Measurements from ENCODE around the gene EFCAB8.
A peak's percentile ranks its signal among the peaks of the same experiment; 100 is the strongest.

Gene EFCAB8

GRCh38 chr20:32822225-32822624 is 36.5 kb upstream of the EFCAB8 start:
- Histone ChIP-seq H2AFZ (ENCODE audit: low read length) (no peak overlapping the region), H3K36me3 (replicated peaks; ENCODE audit: insufficient read depth, low read length) (no peaks in the 10 kb centered on the region), H3F3A (ENCODE audit: insufficient read depth, low read length) (0 out of 2 replicates have a peak, but pooled peaks cover 3% of the 10 kb centered on the region), H3K4me2 (ENCODE audit: low read depth, low read length) (0 out of 2 replicates have a peak overlapping the region, but pooled peaks have one; percentile 95), H3K9me3 (replicated peaks; ENCODE audit: insufficient read depth, low read length) (no peaks in the 10 kb centered on the region), H3K27me3 (replicated peaks; ENCODE audit: insufficient read depth, low read length) (no peaks in the 10 kb centered on the region), H3K9ac (ENCODE audit: low read length) (no peak overlapping the region), H3K79me2 (ENCODE audit: low read length) (peaks cover 69% of the 10 kb centered on the region), H3K4me1 (ENCODE audit: low read length) (peaks cover 14% of the 10 kb centered on the region), H4K20me1 (ENCODE audit: insufficient read depth, low read length) (peaks cover 35% of the 10 kb centered on the region), H3K27ac (ENCODE audit: low read length) (no peak overlapping the region), H3K9me2 (replicated peaks; ENCODE audit: insufficient read depth, low read length) (no peaks in the 10 kb centered on the region), H3K4me3 (ENCODE audit: low read length) (no peak overlapping the region)
- DNase-seq: no peak
- TF ChIP-seq EZH2 (optimal IDR thresholded peaks at IDR 0.05; ENCODE audit: low read depth, low read length) (no peak), EZH2phosphoT487 (IDR thresholded peaks at IDR 0.05; ENCODE audit: low read length) (no peak), CTCF (IDR thresholded peaks at IDR 0.05; ENCODE audit: low read length) (no peak)

GRCh38 chr20:32823078-32823477 is 35.6 kb upstream of the EFCAB8 start:
- Histone ChIP-seq H3K9me2 (replicated peaks; ENCODE audit: insufficient read depth, low read length) (no peaks in the 10 kb centered on the region), H3K9ac (ENCODE audit: low read length) (no peak overlapping the region), H3K4me2 (ENCODE audit: low read depth, low read length) (no peak overlapping the region), H2AFZ (ENCODE audit: low read length) (no peak overlapping the region), H3K27me3 (replicated peaks; ENCODE audit: insufficient read depth, low read length) (no peaks in the 10 kb centered on the region), H3K4me1 (ENCODE audit: low read length) (peaks cover 14% of the 10 kb centered on the region), H3F3A (ENCODE audit: insufficient read depth, low read length) (0 out of 2 replicates have a peak, but pooled peaks cover 3% of the 10 kb centered on the region), H3K4me3 (ENCODE audit: low read length) (no peak overlapping the region), H4K20me1 (ENCODE audit: insufficient read depth, low read length) (peaks cover 35% of the 10 kb centered on the region), H3K9me3 (replicated peaks; ENCODE audit: insufficient read depth, low read length) (no peaks in the 10 kb centered on the region), H3K36me3 (replicated peaks; ENCODE audit: insufficient read depth, low read length) (0 out of 2 replicates have a peak, but pooled peaks cover under 1% of the 10 kb centered on the region), H3K79me2 (ENCODE audit: low read length) (peaks cover 77% of the 10 kb centered on the region), H3K27ac (ENCODE audit: low read length) (no peak overlapping the region)
- DNase-seq: no peak
- TF ChIP-seq EZH2 (optimal IDR thresholded peaks at IDR 0.05; ENCODE audit: low read depth, low read length) (no peak), CTCF (IDR thresholded peaks at IDR 0.05; ENCODE audit: low read length) (no peak)

GRCh38 chr20:32823737-32824588 is 34.8 kb upstream of the EFCAB8 start:
- TF ChIP-seq EZH2phosphoT487 (IDR thresholded peaks at IDR 0.05; ENCODE audit: low read length) (no peak), CTCF (IDR thresholded peaks at IDR 0.05; ENCODE audit: low read length) (no peak), EZH2 (optimal IDR thresholded peaks at IDR 0.05; ENCODE audit: low read depth, low read length) (no peak)
- H3K4me1 ChIP-seq (ENCODE audit: low read length): peaks cover 14% of the 10 kb centered on the region
- H3K27ac ChIP-seq (ENCODE audit: low read length): no peak overlapping the region
- peaks cover 37% of the 10 kb centered on the region for H4K20me1 ChIP-seq (ENCODE audit: insufficient read depth, low read length)
- no peaks in the 10 kb centered on the region for H3F3A ChIP-seq (ENCODE audit: insufficient read depth, low read length)
- H3K36me3 ChIP-seq (replicated peaks; ENCODE audit: insufficient read depth, low read length): peaks cover 9% of the 10 kb centered on the region; the same call in 1 of the 2 replicates
- H3K9me2 ChIP-seq (replicated peaks; ENCODE audit: insufficient read depth, low read length): no peaks in the 10 kb centered on the region
- DNase-seq: no peak
- H3K4me2 ChIP-seq (ENCODE audit: low read depth, low read length): no peak overlapping the region
- peaks cover 86% of the 10 kb centered on the region for H3K79me2 ChIP-seq (ENCODE audit: low read length)
- H3K27me3 ChIP-seq (replicated peaks; ENCODE audit: insufficient read depth, low read length): no peaks in the 10 kb centered on the region
- H3K9me3 ChIP-seq (replicated peaks; ENCODE audit: insufficient read depth, low read length): no peaks in the 10 kb centered on the region
- no peak overlapping the region for H2AFZ ChIP-seq (ENCODE audit: low read length)
- no peak overlapping the region for H3K4me3 ChIP-seq (ENCODE audit: low read length)
- H3K9ac ChIP-seq (ENCODE audit: low read length): no peak overlapping the region
